Choroid plexus epithelial cell (primary cell): ENCODE data around the gene SPACA7.
A peak's percentile ranks its signal among the peaks of the same experiment; 100 is the strongest.

Source experiments
- DNase-seq: peaks from one replicate; pipeline ENCODE4 v3.0.0-alpha.2; 2010; ENCODE audit warnings: low read depth
- H3K4me3 ChIP-seq: 2 replicates; pipeline ENCODE4 v1.5.1; 2011; ENCODE audit warnings: low read depth, mild to moderate bottlenecking, control low read depth, low read length, moderate library complexity
- TF ChIP-seq, protein P1 (sequence below): conservative IDR thresholded peaks from 2 replicates; pipeline ENCODE4 v1.5.1; 2011; ENCODE audit warnings: low read depth, mild to moderate bottlenecking, control low read depth, inconsistent platforms, low read length, moderate library complexity

SPACA7 gene

DNA sequence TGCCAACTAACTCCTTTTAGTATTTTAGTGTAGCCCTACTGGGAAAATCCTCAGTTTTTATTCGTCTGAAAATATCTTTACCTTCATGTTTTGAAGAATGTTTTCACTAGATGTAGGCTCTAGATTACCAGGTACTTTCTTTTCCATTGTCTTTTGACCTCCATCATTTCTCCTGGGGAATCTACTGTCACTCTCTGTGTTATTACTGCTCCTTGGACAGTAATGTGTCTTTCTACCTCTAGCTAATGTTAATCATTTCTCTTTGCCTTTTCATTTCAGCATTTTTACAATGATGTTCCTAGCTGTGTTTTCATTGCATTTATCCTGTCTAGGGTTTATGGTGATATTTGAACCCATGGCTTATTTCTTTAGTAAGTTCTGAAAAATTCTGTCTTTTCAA is 61.9 kb downstream of the SPACA7 start:
- DNase-seq = no peak
- TF ChIP-seq, protein P1, sequence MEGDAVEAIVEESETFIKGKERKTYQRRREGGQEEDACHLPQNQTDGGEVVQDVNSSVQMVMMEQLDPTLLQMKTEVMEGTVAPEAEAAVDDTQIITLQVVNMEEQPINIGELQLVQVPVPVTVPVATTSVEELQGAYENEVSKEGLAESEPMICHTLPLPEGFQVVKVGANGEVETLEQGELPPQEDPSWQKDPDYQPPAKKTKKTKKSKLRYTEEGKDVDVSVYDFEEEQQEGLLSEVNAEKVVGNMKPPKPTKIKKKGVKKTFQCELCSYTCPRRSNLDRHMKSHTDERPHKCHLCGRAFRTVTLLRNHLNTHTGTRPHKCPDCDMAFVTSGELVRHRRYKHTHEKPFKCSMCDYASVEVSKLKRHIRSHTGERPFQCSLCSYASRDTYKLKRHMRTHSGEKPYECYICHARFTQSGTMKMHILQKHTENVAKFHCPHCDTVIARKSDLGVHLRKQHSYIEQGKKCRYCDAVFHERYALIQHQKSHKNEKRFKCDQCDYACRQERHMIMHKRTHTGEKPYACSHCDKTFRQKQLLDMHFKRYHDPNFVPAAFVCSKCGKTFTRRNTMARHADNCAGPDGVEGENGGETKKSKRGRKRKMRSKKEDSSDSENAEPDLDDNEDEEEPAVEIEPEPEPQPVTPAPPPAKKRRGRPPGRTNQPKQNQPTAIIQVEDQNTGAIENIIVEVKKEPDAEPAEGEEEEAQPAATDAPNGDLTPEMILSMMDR = no peak
- no peak overlapping the region for H3K4me3 ChIP-seq

DNA sequence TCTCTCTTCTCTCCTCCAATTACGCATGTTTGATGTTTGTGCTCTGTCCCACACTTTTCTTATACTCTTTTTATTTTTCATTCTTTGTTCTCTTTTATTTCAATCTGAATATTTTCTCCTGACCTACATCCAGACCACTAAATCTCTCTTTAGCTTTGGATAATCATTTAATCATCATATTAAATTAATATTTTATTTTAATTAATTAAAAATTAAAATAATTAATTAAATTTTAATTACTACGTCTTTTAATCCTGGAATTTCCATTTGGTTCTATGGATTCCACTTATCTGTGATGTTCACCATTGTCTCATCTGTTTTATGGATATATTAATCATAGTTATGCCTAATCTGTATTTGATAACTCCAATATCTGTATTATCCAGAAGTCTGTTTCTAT is 62.4 kb downstream of the SPACA7 start:
- DNase-seq = no peak
- H3K4me3 ChIP-seq = no peak overlapping the region
- TF ChIP-seq, protein P1 = no peak

DNA sequence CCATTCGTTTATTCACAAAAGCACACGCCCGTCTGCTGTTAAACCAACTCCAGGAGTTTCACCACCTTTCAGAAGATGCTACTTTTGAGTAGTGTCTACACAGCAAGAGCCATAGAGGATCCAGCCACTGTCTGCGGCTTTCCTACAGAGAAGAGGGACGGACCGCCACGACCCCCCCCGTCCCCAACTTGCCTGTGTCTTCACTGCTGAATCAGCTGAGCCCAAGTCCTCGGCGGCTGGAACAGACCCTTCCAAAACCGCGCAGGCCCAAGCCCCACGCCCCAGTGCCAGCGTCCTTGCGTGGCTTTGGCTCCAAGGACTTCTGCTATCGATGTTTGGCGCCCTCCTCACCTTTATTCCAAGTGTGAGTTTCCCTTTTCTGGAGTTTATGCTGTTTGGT is 65.1 kb downstream of the SPACA7 start:
- no peak for DNase-seq
- H3K4me3 ChIP-seq = no peak overlapping the region
- TF ChIP-seq, protein P1 = no peak

DNA sequence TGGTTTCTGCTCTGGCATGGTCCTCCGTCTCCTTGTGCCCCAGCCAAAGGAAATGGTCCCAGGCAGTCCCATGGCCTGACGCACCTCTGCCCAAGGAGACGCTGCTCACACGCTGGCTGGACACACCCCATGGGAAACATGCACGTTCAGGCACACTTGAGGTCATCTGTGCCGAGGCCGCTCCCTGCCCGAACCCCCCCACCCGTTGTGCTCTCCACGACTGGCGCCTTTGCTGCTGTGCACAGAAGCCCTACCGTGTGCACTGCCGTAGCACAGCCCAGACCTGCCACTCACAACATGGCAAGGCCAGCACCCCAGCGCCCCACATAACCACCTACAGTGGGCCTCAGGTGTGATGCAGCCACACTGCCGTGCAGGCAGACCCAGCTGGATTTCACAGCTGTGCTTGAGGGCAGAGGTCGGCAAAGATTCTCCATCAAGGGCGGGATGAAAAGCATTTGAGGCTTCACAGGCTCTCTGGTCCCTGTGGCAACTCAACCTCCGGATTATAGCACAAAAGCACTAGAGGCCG is 65.7 kb downstream of the SPACA7 start:
- TF ChIP-seq, protein P1 = no peak
- no peak overlapping the region for H3K4me3 ChIP-seq
- no peak for DNase-seq

DNA sequence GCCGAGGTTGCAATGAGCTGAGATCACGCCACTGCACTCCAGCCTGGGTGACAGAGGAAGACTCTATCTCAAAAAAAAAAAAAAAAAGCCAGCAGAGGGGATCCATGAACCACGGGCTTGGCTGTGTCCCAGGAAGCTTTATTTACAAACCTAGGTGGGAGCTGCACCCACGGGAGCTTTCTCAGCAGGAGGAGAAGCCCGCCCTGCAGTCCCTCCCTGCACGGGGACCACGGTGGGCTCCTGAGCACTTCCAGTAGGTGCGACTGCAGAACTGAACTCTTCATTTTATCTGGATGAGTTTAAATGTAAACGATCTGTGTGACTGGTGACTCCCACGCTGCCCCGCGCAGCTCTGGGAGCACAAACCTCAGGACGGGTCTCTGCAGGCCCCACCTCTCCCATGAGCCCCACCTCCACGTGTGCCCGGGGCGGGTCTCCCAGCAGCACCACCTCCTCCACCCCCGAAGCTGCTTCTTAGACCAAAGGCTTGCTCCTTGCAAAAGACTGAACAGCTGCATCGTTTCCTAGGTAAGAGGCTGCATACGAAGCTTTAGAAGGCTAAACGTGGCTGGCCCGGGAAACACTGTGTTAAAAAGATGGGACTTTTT is 66.4 kb downstream of the SPACA7 start:
- DNase-seq = no peak
- TF ChIP-seq, protein P1 = no peak
- no peak overlapping the region for H3K4me3 ChIP-seq

DNA sequence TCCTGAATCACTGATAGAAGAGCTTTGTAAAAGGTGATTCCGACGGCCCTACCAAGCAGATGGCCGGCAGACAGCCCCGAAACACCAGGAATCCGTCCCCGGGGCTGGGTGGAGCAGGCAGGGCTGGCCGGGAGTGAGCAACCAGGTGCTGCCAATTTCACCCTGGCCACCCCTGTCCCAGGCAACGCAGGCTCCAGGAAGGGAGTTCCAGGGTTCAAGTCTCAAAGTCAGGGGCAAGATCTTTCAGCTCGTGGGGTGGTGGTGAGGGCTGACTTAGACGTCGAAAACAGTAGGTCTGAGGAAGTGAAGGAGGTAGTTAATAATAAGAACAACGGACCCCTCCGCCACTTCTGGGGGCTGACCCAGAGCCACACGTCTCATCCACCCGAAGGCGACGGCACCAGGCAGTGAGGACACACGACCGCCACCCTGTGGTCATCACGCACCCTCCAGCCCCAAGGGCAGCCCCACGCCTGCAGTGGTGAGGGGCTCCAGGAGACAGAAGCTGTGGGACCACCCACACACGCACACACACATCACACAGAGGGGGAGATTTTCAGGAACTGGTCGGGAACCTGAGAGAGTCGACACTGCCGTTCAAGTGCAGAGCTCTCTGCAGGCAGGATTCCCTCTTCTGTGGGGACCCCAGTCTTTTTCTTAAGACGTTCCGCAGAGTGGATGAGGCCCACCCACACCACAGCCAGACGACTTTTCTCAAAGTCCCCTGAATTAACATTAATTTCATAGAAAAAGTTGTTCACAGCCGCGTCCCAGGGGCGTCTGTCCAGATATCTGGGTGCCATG is 67.2 kb downstream of the SPACA7 start:
- peak; percentile 6 for DNase-seq
- H3K4me3 ChIP-seq = no peak overlapping the region
- TF ChIP-seq, protein P1 = peak; percentile 54

DNA sequence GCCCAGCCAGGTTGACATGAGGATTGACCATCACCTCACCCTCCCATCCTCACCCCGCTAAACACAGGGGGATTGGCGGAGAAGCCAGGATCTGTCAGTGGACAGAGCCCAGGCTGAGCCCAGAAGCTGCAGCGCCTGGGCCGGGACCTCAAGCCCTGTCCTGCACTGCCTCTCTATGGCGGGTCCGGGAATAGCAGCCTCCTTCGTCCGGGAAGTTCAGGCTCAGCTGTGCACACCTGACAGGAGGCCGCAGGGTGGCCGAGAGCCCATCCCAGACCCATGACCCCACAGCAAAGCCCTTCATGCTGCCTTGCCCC is 67.8 kb downstream of the SPACA7 start:
- H3K4me3 ChIP-seq = no peak overlapping the region
- TF ChIP-seq, protein P1 = peak; percentile 89
- peak; percentile 71 for DNase-seq
